Activated CD8-positive, alpha-beta T cell treated with anti-CD3 and anti-CD28 coated beads, Interleukin-2, amount 10 ng/mL, durations not matched to agents 7 days and 5 days (primary cell): Measurements from ENCODE around the gene NFIC. TPM values are rescaled to one million over a fixed set of nuclear protein-coding genes. Genes with fewer than 3 reads are reported as not detected.

Source experiments
- ATAC-seq: fragments of 150-1000 bp; cut with Tn5 transposase; one replicate; pipeline ENCODE4 v1.10.0; 2021; ENCODE audit warnings: moderate library complexity
- CTCF ChIA-PET: fragments of 350-600 bp; sonication (Branson Sonifier 250); formaldehyde crosslinking; loops from one replicate; lab custom pipeline; 2021; ENCODE audit warnings: antibody characterized with exemption; lab: Charles Lee
- POLR2A ChIA-PET: fragments of 350-600 bp; sonication (Branson Sonifier 250); formaldehyde crosslinking; loops from one replicate; lab custom pipeline; 2021; ENCODE audit warnings: antibody characterized with exemption; lab: Charles Lee
- DNase-seq: peaks from one replicate; pipeline ENCODE4 v3.0.0-alpha.2; 2020
- H3K27ac Mint-ChIP-seq: one replicate; pipeline ENCODE4 v1.8.0; 2021; ENCODE audit warnings: mild to moderate bottlenecking, mixed read lengths
- H3K27me3 Mint-ChIP-seq: one replicate; pipeline ENCODE4 v1.8.0; 2021; ENCODE audit warnings: low read depth, mixed read lengths
- H3K36me3 Mint-ChIP-seq: one replicate; pipeline ENCODE4 v1.8.0; 2021; ENCODE audit warnings: low read depth, mixed read lengths
- H3K4me1 Mint-ChIP-seq: one replicate; pipeline ENCODE4 v1.8.0; 2021; ENCODE audit warnings: low read depth, mixed read lengths
- H3K4me3 Mint-ChIP-seq: one replicate; pipeline ENCODE4 v1.8.0; 2021; ENCODE audit warnings: mild to moderate bottlenecking, mixed read lengths
- H3K9me3 Mint-ChIP-seq: one replicate; pipeline ENCODE4 v1.8.0; 2022; ENCODE audit warnings: mixed read lengths; ENCODE audit not compliant: insufficient read depth
- total RNA-seq, 2 experiments: library from RNA; stranded (reverse); gene quantifications; one replicate each; pipeline ENCODE4 v1.2.3, GENCODE V29; 2021

NFIC gene
- total RNA-seq, 2 experiments from 2014 or later, result 13.4 to 14.0 TPM

DNA sequence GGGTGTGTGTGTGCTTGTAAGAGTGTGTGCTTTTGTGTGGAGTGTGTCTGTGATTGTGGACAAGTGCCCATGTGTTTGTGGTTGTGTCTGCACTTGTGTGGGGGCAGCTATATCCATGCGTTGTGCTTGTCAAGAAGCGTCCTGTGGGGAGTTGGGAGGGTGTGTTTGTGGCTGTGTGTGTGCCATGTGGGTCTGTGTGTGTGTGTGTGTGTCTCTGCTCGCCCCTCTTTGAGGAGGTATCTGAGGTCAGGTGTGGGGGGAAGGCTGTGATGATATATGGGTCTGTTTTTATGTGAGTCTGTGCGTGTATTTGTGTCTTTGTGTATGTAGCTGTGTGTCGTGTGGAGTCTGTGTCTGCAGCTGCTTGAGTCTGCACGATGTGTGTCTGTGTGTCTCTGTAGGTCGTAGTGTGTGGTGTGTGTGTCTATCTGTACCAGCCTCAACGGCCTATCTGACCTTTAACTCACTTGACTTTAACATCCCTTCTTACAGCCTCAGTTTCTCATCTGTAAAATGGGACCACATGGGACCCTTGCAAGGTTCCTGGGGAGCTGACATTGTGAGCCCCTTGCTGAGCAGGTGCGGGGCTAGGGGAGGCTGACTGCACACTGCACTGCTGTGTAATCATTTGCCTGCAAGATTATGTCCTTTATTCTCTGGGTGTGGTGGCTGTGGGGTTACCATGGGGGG, 4.0 kb upstream of the NFIC start:
- Mint-ChIP-seq H3K9me3 (no peaks in the 10 kb centered on the region), H3K27ac (no peak overlapping the region), H3K4me3 (no peak overlapping the region), H3K27me3 (peaks cover 18% of the 10 kb centered on the region), H3K4me1 (peaks cover 34% of the 10 kb centered on the region), H3K36me3 (no peaks in the 10 kb centered on the region)
- DNase-seq (no peak), ATAC-seq (no peak)
- CTCF ChIA-PET, result interaction anchor here (1.2 kb wide), 1 partner anchor 57 kb away, joined by 3 read pairs; no protein-coding TSS in a partner anchor
- POLR2A ChIA-PET, result interaction anchor here (0.9 kb wide), 1 partner anchor 302 kb away, joined by 3 read pairs; no protein-coding TSS in a partner anchor

- DNase-seq, result no peak
- no peaks in the 10 kb centered on the region for H3K36me3 Mint-ChIP-seq
- no peak overlapping the region for H3K27ac Mint-ChIP-seq
- H3K9me3 Mint-ChIP-seq, result no peaks in the 10 kb centered on the region
- no peak overlapping the region for H3K4me3 Mint-ChIP-seq
- H3K4me1 Mint-ChIP-seq, result peaks cover 33% of the 10 kb centered on the region
- CTCF ChIA-PET, result interaction anchor here (1.2 to 2.2 kb wide), 2 partner anchors 59 to 65 kb away, joined by 4 to 6 read pairs; no protein-coding TSS in a partner anchor
- peaks cover 16% of the 10 kb centered on the region for H3K27me3 Mint-ChIP-seq
- POLR2A ChIA-PET, result interaction anchor here (0.5 kb wide), 1 partner anchor 16 kb away, joined by 3 read pairs; no protein-coding TSS in a partner anchor
- no peak for ATAC-seq
These were observed 2.4 kb upstream of the NFIC start for GRCh38 chr19:3363841-3364500.

DNA sequence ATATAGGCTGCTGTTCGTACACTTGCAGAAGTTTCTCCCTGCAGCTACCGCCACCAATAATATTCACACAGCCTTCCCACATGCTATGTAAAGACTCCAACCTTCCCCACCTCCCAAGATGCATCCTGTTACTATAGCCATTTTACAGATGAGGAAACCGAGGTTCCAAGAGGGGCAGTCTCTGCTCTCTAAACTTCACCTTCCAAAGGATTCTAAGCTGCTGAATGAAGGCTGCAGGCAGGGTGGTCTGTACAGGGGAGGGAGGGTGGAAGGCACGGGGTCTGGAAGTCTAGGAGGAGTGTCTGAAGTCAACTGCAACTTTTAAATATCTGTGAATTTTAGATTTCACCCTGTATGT, 1.9 kb upstream of the NFIC start:
- H3K9me3 Mint-ChIP-seq, result no peaks in the 10 kb centered on the region
- H3K27ac Mint-ChIP-seq, result no peak overlapping the region
- ATAC-seq, result no peak
- POLR2A ChIA-PET, result interaction anchor here (0.5 kb wide), 1 partner anchor 15 kb away, joined by 3 read pairs; no protein-coding TSS in a partner anchor
- peaks cover 18% of the 10 kb centered on the region for H3K27me3 Mint-ChIP-seq
- DNase-seq, result no peak
- H3K4me3 Mint-ChIP-seq, result no peak overlapping the region
- CTCF ChIA-PET, result interaction anchor here (1.2 to 2.2 kb wide), 2 partner anchors 59 to 65 kb away, joined by 4 to 6 read pairs; no protein-coding TSS in a partner anchor
- peaks cover 34% of the 10 kb centered on the region for H3K4me1 Mint-ChIP-seq
- no peaks in the 10 kb centered on the region for H3K36me3 Mint-ChIP-seq

DNA sequence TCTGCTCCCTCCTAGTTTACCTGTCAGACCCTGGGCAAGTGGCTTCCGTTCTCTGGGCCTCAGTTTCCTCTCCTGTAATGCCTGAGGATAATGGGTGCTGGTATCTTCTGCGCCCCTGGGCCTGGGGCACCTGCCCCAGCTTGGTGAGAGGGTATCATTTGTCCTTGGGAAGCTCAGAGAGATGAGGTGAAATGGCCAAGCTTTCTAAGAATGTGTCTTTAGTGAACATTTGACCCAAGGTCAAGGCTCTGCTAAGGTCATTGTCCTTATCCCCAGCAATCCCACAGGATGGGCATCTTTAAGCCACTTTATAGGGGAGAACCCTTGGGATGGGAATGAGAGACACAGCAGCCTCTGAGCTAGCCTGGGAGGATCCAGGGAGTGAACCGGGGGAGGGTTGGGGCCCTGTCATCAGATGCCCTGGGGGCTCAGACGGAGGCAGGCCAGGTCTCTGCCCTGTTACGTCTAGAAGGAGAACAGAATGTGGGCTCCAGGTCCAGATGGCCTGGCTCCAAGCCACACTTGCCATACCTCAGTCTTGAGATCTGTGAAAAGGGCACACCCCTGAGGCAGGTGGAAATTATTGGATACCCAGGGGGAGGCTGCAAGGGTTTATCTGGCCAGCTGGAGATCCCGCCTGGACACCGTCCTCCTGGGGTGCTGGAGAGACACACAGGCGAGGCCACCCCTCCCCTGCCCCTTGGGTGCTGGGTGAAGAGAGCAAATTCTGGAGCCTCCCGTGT, 1.1 kb upstream of the NFIC start:
- CTCF ChIA-PET, result interaction anchor here (0.6 to 2.2 kb wide), 3 partner anchors 60 to 64 kb away, joined by 3 to 6 read pairs (median 4); no protein-coding TSS in a partner anchor
- DNase-seq, result no peak
- H3K27ac Mint-ChIP-seq, result no peak overlapping the region
- H3K9me3 Mint-ChIP-seq, result no peaks in the 10 kb centered on the region
- H3K4me3 Mint-ChIP-seq, result peak overlapping the region; percentile 42
- H3K36me3 Mint-ChIP-seq, result no peaks in the 10 kb centered on the region
- H3K27me3 Mint-ChIP-seq, result peaks cover 18% of the 10 kb centered on the region
- H3K4me1 Mint-ChIP-seq, result peaks cover 34% of the 10 kb centered on the region
- POLR2A ChIA-PET, result no interaction called here
- no peak for ATAC-seq

- ChIA-PET CTCF (no interaction called here), POLR2A (no interaction called here)
- H3K4me1 Mint-ChIP-seq, result peaks cover 28% of the 10 kb centered on the region
- peak overlapping the region; percentile 50 for H3K4me3 Mint-ChIP-seq
- peaks cover 18% of the 10 kb centered on the region for H3K27me3 Mint-ChIP-seq
- DNase-seq (no peak), ATAC-seq (peak; percentile 10)
- H3K27ac Mint-ChIP-seq, result no peak overlapping the region
- H3K9me3 Mint-ChIP-seq, result no peaks in the 10 kb centered on the region
- H3K36me3 Mint-ChIP-seq, result no peaks in the 10 kb centered on the region
These were observed 607 bp downstream of the NFIC start for GRCh38 chr19:3366753-3367627.

GRCh38 chr19:3367628-3368440, 1.5 kb downstream of the NFIC start:
- H3K36me3 Mint-ChIP-seq, result no peaks in the 10 kb centered on the region
- ChIA-PET POLR2A (no interaction called here), CTCF (no interaction called here)
- H3K27ac Mint-ChIP-seq, result no peak overlapping the region
- H3K9me3 Mint-ChIP-seq, result no peaks in the 10 kb centered on the region
- peaks cover 18% of the 10 kb centered on the region for H3K27me3 Mint-ChIP-seq
- peaks cover 25% of the 10 kb centered on the region for H3K4me1 Mint-ChIP-seq
- H3K4me3 Mint-ChIP-seq, result peak overlapping the region; percentile 40
- DNase-seq (no peak), ATAC-seq (no peak)

GRCh38 chr19:3368441-3368795, 2.0 kb downstream of the NFIC start:
- ChIA-PET CTCF (no interaction called here), POLR2A (no interaction called here)
- Mint-ChIP-seq H3K4me1 (peaks cover 25% of the 10 kb centered on the region), H3K36me3 (no peaks in the 10 kb centered on the region), H3K27me3 (peaks cover 18% of the 10 kb centered on the region), H3K9me3 (no peaks in the 10 kb centered on the region), H3K4me3 (peak overlapping the region; percentile 15), H3K27ac (no peak overlapping the region)
- no peak for ATAC-seq
- DNase-seq, result no peak

- DNase-seq (no peak), ATAC-seq (no peak)
- Mint-ChIP-seq H3K4me3 (no peak overlapping the region), H3K27me3 (peaks cover 18% of the 10 kb centered on the region), H3K27ac (peak overlapping the region; percentile 0), H3K36me3 (no peaks in the 10 kb centered on the region), H3K9me3 (no peaks in the 10 kb centered on the region), H3K4me1 (peaks cover 25% of the 10 kb centered on the region)
- ChIA-PET POLR2A (no interaction called here), CTCF (no interaction called here)
These were observed 2.5 kb downstream of the NFIC start for GRCh38 chr19:3368848-3369336.

DNA sequence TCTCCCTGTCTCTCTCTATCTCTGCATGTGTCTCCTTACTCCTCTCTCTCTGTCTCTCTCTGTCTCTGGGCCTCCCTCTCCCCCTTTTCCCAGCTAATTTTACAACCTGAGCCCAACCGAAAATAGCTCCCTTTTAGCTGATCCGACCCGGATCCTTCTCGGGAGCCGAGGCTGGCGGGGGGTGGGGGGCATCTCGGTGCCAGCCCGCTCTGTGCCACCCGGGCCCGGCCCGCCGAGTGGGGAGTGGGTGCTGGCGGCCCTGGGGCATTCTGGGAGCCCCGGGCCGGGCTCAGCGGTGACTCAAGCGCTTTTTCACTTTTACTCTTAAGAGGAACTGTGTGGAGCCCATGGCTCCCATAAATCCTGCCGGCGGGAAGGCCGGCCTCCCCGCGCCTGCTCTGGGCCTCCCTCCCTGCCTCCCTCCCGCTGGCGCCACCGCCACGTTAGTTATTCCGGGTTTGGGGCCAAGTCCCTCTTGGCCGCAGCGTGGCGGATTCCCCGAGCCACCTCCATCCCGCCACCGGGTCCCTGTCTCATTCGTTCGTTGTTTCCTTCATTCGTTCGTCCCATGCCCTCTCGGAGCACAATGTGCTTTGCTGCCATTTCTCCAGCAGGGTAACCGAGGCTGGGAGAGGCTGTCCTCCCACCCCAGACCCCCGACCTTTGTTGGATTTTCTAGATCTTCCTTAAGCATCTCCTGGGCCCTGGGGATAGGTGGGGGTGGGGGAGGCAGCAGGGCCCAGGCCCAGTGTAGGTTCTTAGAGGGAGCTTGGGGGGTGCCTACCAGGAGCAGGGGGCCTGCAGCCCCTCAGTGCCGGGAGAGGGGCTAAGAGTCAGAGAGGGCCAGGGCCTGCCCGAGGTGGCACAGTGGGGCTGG, 3.2 kb downstream of the NFIC start:
- Mint-ChIP-seq H3K27me3 (peaks cover 18% of the 10 kb centered on the region), H3K36me3 (no peaks in the 10 kb centered on the region), H3K27ac (peak overlapping the region; percentile 0), H3K4me1 (peaks cover 27% of the 10 kb centered on the region), H3K9me3 (no peaks in the 10 kb centered on the region), H3K4me3 (no peak overlapping the region)
- ATAC-seq (no peak), DNase-seq (no peak)
- CTCF ChIA-PET, result no interaction called here
- POLR2A ChIA-PET, result no interaction called here

GRCh38 chr19:3370214-3370720, 3.9 kb downstream of the NFIC start:
- DNase-seq (no peak), ATAC-seq (no peak)
- H3K9me3 Mint-ChIP-seq, result no peaks in the 10 kb centered on the region
- H3K27me3 Mint-ChIP-seq, result peaks cover 14% of the 10 kb centered on the region
- peaks cover 25% of the 10 kb centered on the region for H3K4me1 Mint-ChIP-seq
- ChIA-PET CTCF (no interaction called here), POLR2A (no interaction called here)
- H3K4me3 Mint-ChIP-seq, result no peak overlapping the region
- no peaks in the 10 kb centered on the region for H3K36me3 Mint-ChIP-seq
- no peak overlapping the region for H3K27ac Mint-ChIP-seq
